Fibroblast of skin of right quadriceps (primary cell): Measurements from ENCODE around the gene TARBP2.
"Not testable (repeated sequence)": the region's sequence is repeated elsewhere in the genome, so short reads cannot be mapped to it uniquely, and the experiment has no call there.

Experiments used
- DNase-seq: peaks from one replicate; pipeline ENCODE4 v3.0.0-alpha.2; 2013

TARBP2 gene

DNA sequence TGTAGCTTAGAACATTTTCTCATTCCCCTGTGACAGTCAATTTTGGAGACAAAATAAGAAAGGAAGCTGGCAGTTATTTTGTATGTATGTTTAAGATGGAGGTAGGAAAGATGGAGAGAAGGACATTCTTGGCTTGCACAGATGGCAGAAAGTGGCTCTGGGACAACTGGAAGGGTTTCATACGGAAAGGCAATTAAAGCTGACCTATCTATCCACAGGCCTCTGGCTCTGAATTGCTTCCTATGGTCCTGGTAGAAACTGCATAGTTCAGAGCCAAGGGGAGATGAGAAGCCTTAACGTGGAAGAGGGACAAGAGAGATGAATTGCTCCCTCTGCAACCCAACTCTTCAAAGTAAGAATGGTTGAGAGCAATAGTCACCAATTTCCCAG is 14.2 kb downstream of the TARBP2 start:
- DNase-seq, result no peak

DNA sequence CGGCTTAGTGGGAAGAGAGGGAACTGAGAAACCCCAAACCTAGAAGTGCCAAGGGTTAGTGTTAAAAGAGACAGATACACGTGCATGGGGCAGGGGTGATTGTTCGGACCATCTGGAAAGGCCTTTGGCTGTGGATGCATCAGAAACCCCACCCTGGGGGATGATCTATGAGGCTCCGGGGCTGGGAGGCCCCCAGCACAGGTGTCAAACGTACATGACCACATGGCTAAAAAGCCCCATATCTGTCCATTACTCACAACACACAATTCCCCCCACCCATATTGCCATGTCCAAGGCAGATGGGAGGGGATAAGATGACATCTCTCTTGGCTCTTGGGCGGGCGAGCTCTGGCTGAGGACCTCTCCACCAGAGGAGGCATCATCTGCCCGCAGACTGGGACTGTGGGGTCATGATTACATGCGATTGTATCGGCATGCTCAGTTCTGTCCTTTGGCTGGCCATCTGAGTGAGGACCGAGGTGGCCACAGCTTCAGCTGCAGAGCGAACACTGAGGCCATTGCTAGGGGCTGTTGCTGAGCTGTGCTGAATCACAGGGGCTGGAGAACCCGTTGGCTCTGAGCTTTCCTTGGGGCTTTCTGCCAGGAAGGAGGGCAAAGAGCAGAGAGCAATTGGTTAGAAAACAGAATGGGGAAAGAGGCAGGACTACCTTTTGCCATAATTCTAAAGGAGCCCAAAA is 15.8 kb downstream of the TARBP2 start:
- DNase-seq, result no peak

DNA sequence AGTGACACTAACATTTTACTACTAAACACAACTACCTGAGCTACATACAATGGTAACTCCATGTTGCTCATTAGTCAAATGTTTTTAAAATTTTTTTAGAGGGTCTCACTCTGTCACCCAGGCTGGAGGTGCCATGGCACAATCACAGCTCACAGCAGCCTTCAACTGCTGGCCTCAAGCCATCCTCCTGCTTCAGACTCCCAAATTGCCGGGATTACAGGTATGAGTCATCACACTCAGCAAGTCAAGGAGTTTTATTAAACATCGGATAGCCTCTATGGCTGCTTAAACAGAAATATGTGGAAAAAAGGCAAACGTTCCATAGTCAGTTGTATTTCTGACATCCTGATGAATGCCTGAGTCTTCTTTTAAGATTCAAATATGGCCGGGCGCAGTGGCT is 17.3 kb downstream of the TARBP2 start:
- peak; percentile 29 for DNase-seq

DNA sequence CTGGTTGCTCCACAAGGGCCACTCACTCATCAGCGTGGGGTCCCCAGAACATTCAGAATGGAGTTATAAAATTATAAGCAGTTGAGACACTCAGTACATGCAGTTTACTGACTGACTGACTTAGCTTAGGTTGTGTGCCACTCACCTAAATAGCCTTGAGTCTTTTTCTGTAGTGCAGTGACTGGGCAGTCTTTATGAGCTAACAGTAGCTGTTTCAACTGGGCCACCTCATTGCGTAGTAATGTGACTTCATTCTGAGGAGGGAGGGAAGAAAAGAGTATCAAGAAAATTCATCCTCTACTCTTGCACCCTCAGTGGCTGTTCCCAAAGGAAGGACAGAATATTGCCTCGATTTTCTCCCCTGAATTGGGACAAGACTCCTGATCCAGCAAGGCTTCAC is 22.0 kb downstream of the TARBP2 start:
- no peak for DNase-seq

DNA sequence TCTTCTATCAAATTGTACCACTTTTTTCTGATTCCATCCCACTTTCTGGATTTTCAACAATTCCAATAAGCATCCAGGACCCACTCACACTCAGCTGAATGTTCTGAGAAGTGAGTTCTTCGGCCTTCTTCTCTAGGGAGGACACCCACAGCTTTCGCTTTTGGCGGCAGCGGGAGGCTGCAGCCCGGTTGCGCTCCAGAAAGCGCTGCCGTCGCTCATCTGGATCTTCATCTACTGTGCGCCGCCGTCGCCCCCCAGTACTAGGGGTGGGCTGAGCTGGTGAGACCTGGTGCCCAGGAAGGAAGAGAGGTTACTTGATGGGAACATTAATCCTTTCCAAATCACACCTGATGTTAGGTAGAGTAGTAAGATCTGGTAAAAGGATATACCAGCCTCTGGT is 23.4 kb downstream of the TARBP2 start:
- DNase-seq, result no peak

DNA sequence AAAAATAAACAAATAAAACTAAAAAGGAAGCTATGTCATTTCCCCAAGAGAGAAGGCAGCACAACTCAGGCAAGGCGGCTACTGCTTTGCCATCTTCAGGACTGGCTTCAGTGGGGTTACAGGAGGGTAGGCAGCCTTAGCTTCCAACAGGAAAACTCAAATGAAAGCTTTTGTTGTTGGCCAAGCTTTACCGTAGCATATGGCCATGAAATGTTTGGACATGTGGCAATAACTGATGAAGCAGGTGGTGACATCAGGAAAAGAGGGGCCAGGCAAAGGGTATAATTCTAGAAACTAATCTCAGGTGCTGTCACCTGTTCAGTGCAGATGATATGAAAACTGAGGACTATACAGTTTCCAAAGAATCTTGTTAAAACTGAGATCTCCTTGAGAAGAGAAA is 29.0 kb downstream of the TARBP2 start:
- no peak for DNase-seq

GRCh38 chr12:53530920-53531319 is 29.8 kb downstream of the TARBP2 start:
- DNase-seq, result peak; percentile 33

- DNase-seq, result no peak
These were observed 30.9 kb downstream of the TARBP2 start for GRCh38 chr12:53532021-53532420.

- DNase-seq, result no peak
These were observed 31.7 kb downstream of the TARBP2 start for GRCh38 chr12:53532524-53533445.

DNA sequence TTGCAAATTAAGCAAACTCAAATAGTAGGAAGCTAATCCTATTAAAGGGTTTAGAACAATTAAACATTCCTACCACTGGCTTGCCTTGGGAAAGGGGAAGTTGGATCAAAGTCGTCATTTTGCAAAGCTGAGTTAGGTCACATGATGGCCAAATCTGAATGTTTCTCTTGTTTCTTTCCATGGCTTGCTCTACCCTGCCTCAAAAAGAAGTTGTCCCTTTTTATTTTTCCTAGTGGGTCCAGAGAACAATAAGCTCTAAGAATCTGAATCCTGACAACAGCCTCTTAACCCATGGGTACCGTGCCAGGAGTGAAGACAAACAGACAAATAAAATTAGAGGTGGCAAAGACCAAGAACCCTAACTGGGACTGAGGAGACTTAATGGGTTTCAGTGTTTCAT is 32.4 kb downstream of the TARBP2 start:
- no peak for DNase-seq

- DNase-seq, result no peak
These were observed 35.9 kb downstream of the TARBP2 start for GRCh38 chr12:53536962-53537361.

DNA sequence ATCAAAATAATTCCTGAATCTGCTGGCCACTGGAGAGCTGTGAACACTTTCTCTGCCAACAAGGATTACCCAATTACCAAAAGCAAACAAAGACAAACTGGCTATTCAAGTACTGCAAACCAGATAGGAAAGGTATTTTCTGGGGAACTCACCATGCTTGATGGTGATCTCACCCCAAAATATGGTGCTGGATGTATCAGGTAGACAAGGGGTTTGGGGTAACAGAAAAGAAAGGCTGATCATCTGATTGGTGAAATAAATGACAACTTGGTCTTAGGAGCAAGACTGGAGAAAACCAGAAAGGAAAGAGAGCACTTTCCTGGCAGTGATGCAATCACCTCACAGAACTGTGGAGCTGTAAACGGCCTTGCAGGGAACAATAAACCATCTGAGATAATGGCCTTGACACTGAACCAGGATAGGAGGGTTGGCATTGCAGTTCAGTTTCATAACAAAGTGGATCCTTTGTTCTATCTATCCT is 37.2 kb downstream of the TARBP2 start:
- peak; percentile 42 for DNase-seq

DNA sequence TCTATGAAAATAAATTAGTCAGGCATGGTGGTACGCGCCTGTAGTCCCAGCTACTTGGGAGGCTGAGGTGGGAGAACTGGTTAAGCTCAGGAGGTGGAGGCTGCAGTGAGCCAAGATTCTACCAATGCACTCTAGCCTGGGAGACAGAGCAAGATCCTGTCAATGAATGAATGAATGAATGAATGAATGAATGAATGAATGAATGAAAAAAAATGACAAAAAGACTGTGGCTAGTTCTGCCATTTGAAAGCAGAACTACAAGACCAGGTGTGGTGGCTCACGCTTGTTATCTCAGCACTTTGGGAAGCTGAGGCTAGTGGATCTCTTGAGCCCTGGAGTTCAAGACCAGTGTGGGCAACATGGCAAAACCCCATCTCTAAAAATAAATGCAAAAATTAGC is 38.4 kb downstream of the TARBP2 start:
- no peak for DNase-seq

- DNase-seq, result peak; percentile 69
These were observed 42.5 kb downstream of the TARBP2 start for GRCh38 chr12:53543539-53543938.

DNA sequence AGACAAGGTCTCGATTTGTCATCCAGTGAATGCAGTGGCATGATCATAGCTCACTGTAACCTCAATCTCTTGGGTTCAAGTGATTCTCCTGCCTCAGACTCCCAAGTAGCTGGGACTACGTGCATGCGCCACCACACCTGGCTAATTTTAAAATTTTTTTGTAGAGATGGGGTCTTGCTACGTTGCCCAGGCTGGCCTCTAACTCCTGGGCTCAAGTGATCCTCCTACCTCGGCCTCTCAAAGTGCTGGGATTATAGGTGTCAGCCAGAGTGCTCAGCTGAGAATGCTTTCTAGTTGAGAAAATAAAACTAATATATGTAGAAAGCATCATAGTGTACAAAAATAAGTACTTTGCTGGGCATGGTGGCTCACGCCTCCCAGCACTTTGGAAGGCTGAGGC is 47.3 kb downstream of the TARBP2 start:
- not testable (repeated sequence) for DNase-seq

DNA sequence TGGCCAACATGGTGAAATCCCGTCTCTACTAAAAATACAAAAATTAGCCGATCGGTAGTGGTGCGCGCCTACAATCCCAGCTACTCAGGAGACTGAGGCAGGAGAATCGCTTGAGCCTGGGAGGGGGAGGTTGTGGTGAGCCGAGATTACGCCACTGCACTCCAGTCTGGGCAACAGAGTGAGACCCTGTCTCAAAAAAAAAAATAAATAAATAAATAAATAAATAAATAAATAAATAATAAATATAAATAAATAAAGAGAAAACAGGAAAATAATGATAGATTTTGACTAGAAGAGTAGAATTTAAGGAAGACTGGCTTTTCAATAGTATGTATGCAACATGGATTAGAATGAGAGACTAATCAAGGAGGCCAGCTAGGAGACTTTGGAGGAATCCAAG is 49.0 kb downstream of the TARBP2 start:
- not testable (repeated sequence) for DNase-seq

DNA sequence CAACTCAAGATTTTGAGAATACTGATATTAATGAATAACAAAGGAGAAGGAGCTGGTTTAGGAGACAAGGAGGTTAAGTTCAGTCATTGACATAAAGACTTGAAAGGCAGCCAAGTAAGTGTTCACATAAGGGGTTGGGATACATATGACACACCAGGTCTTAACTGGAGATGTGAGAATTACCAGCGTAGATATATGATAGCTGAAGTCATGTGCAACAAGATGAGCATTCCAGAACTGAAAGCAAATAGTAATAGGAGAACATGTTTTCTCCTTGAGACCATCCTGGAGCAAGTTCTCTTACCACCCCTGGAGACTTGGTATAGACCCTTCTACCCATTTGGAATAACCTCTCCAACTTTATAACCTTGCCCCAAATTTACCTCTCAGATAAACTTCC is 49.5 kb downstream of the TARBP2 start:
- DNase-seq, result peak; percentile 70

- no peak for DNase-seq
These were observed 50.8 kb downstream of the TARBP2 start for GRCh38 chr12:53551889-53552291.

DNA sequence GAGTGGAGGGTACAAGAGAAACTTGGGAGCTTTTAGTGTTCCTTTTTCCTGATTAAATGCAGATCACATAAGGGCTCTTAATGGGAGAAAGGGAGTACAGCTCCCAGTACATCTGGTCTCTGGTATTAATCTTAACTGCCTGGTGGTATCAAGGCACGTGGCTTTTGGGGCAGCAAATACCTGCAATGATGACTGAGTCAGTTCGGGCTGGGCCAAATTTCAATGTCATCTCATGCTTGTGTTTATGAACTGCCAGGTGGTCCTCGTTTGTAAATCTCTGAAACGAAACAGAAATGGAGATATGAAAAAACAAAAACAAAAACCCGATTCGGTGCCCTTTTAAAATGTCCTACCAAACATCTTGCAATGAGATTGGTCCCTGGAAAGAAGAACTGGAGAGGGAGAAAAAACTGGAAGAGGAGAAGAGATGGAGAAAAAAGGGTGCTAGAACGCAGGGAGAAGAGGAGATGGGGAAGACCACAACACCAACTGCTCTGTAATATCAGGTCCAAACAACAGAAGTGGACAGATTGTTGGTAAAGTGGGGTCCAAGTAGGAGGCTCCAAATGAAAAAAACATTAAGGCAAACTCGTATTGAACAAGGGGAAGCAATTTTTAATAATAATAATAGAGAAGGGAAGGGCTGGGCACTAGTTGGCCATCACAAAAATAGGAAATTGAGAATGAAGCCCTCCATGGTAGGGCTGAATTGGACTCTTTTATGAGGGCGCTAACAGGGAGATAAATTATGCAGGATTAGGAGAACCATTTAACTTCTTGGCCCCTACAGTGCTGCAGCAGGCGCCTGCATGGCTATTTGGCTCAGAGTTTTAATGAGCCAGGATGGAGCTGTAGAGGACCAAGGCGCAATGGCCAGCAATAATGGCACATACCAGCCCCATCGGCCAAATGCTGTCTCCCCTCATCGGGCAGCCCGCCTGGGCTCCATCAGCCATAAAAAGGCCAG is 51.6 kb downstream of the TARBP2 start:
- DNase-seq, result no peak
